HG02970 (cell line): ENCODE data around the gene CYP4B1.
"Not testable (repeated sequence)": the region's sequence is repeated elsewhere in the genome, so short reads cannot be mapped to it uniquely, and the experiment has no call there.

ENCODE experiments used
- ATAC-seq: cut with Tn5 transposase; IDR thresholded peaks from one replicate; pipeline ENCODE4 v1.9.1; 2021; ENCODE audit warnings: mild to moderate bottlenecking, moderate library complexity, moderate number of reproducible peaks; ENCODE audit not compliant: unreplicated experiment, low FRiP score

Gene CYP4B1

DNA sequence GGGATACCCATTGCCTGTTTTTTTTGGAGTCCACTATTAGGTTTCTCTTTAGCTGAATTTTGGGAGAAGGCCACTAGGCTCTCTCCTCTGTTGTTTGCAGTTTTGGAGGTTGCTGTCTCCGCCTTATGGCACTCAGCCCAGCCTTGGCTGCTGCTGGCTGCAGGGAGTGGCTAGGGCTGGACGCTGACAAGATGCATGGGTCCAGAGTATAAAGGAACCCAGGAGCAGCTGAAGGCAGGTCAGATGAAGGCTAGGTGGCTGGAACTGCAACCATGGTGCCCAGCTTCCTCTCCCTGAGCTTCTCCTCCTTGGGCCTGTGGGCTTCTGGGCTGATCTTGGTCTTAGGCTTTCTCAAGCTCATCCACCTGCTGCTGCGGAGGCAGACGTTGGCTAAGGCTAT is at the start of gene CYP4B1:
Gene CYP4B1 (plus strand): TSS at position 237 of the 400 bp plus-strand sequence. CDS start 36 bp downstream, at position 273.
- ATAC-seq, result no peak

DNA sequence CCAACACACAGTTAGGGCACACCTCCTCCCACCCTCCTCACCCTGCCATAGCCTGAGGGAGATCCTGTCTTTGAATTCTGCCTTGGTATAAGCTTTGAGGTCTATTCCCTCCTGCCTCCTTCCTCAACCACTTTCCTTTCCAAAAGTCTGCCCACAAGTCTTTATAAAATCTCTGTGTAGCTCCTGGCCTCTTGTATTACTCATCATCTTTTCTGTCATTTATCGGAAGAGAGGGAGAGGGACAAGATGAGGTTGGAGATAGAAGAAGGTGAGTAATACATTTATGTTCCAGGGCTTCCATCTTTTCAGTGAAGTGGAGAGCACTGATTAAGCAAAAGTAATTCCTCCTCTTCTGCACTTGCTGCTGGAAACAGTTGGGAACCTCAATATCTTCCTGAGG is 49.4 kb upstream of the CYP4B1 start:
- ATAC-seq, result no peak

DNA sequence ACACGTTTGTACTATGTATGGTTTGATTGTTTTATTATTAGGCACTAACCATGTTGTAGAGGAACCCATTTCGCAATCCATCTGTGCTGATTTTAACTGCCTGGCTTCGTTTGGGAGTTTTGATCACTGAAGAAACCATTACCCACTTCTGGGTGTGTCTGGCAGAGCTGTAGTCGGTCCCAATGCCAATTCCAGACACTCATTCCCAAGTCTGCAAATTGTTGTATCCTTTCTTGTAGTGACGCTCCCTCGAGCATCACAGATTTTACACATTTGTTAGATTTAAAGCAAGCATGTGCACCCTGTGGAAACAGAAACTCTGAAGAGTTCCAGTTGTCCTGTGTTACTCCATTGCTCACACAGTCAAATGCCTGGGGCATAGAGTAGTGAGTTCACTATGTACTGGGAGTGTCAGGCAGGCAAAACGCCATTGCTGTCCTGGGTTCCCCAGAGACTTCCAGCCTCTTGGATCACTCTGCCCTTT is 48.9 kb upstream of the CYP4B1 start:
- ATAC-seq, result no peak

DNA sequence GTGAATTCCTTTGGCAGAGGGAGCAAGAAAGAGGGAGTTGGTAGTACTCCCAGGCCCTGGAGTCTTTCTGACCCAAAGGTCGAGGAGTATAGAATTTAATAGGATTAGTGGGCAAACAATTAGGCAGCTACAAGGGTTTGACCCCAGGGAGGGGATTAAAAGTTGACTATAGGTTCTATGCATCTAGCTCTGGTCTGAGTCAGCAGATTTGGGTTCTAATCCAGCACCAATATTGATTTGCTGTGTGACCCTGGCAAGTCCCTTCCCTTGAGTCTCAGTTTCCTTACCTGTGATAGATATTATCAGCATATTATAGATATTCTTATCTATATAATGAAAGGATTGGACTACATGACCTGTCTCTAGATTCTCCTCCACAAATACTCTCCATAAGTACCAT is 44.9 kb upstream of the CYP4B1 start:
- ATAC-seq, result no peak

DNA sequence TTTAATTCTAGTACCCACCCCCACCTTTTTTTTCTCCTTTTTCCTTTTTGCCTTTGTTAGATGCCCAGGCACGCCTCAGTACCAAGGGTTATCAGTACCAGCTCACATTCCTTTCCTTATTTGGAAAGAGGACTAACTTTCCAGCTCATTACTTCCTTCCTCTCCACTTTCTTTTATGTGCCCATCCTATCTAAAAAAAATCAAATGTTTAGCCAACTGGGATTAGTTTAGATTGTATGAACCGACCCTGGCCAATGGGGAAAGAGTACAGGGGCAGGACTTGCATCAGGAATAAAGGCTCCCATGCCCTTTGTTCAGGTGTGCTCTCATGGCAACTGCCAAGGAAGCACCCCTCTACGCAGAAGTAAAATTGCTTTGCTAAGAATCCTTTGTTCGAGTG is 44.1 kb upstream of the CYP4B1 start:
- not testable (repeated sequence) for ATAC-seq

DNA sequence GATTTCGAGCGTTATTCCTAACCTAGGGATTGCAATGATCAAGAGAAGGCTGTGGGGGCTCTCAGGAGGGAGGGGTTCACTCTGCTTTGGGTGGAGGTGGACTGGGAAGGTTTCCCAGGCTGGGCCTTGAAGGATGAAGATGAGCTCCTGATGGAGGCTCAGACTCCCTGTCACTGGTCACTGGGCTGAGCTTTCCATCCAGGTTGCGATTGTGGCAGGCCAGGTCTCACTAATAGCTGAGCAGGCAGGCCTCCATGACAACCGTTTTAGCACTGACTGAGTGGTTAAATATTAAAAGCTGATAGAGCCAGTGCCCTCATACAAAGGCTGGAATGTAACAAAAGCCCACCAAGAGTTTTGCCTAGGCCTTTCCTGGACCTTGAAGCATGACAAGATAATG is 43.7 kb upstream of the CYP4B1 start:
- ATAC-seq, result no peak

DNA sequence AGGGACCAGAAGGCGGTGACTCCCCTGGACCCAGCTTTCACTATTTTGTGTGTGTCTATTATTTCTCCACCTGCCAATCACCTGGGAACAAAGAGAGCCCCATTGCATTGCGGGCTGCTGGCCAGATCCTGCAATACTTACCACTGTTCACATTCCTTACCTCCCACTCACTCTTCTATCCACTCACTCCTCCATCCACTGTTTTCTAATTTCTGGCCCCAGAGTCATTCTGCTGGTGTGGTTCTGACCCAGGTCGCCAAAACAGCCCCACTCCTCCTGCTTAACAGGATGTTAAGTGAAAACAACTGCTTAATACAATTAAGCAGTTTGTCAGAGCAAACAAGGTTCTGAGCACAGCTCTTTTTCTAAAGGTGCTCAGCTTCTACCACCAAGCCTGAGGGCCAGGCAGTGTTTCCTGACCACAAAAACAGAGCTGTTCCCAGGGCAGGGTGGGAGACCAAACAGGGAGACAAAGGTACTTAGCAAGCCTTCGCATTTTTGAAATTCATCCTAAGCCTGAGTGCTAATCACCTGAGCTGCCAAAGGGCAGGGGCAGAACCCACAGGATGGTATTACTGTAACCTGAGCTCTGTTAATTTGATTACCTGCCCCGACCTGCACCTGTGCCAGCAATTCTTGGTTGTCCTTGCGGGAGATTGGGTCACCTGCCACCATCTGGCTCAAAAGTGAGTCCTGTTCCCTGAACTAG is 41.4 kb upstream of the CYP4B1 start:
- no peak for ATAC-seq

DNA sequence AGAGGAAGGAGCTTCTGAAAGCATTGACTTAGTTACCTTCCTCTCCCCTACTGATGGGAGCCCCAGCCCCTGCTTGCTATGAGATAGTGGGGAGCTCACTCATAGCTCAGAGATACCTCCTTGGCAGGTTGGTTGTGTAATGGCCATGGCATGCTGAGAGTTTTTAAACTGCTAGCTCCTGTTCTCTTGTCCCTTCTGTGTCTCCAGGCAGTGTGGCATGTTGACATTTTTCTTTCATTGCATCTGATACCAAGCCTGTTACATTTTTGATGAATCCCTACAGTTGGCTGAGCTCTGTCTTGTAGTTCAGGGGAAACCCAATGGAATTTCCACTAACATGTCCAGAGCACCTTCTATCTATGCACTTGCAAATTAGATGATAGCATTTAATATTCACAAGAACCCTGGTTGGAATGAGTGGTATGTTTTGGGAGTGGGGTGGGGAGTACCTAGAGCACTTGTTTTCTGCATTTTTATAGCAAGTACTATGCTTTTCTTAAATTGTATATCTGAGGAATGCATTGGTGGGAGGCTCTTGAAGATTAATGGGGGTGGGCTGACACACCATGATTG is 40.8 kb upstream of the CYP4B1 start:
- ATAC-seq, result no peak

DNA sequence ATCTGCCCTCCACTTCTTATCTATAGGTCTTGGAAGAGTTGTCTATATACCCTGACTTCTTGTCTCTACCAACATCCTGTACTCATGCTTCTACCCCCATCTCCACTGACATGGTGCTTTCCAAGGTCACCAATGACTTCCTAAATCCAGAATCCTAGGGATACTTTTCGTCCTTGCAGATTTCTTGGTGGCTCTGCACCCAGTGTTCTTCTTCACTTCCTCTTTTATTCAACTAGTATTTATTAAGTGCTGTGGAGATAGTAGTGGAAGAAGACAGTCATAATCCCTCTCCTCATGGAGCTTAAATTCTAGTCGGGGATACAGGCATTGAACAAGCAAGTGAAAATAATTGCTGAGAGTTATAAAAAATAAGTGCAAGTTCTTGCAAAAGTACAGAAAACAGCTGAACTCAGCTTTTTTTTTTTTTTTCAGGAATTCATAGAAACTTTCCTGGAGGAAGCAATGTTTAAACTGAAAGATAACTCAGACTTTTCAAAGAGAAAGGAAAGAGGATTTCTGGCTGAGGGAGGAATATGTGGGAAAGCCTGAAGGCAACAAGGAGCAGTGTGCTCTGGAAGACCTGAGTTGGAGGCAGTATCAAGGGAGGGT is 38.2 kb upstream of the CYP4B1 start:
- ATAC-seq, result no peak

DNA sequence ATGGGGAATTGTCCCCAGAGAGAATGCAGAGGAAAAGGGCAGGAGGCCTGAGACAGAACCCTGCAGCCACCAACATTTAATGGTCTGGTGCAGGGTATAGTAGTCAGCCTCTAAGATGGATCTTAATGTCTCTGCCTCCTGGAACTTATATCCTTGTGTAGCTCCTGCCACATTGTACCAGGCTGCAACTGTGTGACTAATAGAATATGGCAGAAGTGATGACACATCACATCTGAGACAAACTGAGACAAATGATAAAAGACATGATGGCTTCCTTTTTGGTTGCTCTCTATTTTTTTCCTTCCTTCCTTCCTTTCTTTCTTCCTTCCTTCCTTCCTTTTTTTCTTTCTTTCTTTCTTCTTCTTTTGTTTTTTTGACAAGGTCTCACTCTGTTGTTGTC is 37.1 kb upstream of the CYP4B1 start:
- no peak for ATAC-seq

DNA sequence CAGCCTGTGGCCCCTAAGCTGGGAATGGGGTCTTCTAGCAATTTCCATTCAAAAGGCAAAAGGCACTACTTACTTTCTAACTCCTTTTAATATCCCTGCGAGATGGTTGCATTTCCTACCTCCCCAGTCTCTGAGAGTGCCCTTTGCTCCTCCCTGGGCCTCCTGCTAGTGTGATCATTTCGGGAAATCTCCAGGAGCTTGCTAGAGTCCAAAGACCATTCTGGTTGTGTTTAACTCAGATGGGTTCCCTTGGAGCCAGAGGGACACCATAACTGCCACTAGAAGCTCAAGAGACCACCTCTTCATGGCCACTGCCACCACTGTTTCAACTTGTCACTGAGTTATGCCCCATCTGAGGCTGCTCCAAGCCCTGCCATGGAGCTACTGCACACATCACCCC is 34.4 kb upstream of the CYP4B1 start:
- ATAC-seq, result no peak

DNA sequence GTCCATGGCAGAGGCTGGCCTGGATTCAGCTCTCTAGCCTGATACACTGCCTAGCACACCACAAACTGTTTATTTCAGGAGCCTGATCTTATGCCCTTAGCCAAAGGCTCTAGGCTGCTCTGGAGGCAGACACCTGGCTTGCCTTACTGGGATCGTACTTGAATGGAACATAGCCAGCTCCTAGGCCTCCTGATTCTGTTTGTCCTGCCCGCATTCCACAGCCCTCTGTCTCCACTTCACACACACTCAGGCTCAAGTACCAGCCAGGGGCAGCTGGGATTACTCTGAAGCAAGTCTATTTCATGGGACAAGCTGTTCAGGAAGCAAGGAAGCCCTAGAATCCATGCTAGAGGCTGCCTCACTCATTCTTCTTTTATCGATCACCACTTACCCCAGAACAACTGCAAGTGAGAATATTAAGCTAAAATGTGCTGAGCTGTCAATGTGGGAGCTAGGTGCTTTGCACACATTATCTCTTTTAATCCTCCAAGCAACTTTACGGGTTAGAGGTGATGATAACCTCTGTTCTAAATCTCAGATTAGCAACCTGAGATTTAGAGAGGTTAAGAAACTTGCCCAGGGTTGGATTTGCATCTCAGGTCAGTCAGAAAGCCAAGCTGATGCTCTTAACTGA is 31.1 kb upstream of the CYP4B1 start:
- no peak for ATAC-seq

DNA sequence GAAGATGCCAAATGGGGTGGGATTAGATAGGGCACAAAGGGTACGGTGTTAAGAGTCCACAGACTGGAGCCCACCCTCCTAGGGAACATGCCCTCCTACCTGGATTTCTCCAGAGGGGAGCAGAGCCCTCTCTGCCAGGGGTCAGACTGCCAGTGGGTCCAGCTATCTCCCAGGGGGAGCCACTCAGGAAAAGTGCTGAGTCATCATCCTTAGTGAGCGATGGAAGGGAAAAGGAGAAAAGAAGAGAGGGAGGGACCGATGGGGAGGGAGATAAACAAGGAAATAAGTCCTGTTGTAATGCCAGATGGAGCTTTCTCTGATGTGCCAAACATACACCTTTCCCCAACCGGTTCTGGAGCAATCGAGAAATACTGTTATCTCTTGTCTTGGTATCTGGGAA is 30.4 kb upstream of the CYP4B1 start:
- ATAC-seq, result no peak

DNA sequence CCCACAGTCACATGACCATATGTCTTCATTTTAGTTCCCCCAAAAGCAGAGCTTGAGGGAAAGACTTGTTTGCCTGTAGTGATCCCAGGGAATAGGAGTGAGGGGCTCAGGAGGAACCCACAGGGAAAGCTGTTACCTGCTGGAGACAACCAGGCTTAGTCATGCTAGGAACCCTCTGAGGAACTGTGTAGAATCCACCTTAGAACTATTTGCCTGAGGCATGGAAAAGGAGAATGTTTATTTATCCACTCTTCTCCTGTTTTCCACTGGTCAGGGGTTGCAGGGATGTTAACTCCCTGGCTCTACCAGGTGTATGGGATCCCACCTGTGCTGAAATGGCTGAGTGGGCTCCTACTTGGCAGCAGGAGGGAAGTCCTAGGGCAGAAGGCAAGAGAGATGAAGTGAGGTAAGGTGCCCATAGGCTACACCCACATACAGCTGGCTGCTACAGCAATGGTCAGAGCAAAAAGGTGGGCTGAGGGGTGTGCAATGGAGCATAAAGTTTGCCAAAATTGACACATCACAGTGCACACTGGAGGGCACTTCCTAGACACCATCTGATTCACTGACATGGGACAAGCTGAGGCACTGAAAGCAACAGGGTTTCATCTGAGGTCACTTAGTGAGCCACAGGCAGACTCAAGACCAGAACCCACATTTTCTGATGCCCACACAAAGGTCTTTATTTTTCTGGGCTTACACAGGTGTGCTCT is 29.7 kb upstream of the CYP4B1 start:
- no peak for ATAC-seq

DNA sequence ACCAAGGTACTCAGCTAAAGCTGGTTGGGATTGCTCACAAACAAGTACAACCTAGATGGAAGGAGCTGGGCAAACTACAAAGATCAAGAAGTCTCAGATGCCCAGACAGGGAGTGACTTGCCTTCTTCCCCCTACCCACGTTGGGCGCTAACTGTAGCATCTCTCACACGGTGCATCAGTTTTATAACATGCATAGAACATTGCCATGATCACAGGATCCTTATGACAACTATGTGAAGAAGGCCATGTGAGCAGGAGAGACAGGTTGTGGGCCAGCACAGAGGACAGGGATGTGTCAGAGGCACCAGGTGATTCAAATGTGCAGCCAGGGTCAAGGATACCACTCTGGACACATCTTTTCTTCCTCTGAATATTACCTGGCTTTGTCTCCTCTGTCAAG is 28.3 kb upstream of the CYP4B1 start:
- no peak for ATAC-seq

DNA sequence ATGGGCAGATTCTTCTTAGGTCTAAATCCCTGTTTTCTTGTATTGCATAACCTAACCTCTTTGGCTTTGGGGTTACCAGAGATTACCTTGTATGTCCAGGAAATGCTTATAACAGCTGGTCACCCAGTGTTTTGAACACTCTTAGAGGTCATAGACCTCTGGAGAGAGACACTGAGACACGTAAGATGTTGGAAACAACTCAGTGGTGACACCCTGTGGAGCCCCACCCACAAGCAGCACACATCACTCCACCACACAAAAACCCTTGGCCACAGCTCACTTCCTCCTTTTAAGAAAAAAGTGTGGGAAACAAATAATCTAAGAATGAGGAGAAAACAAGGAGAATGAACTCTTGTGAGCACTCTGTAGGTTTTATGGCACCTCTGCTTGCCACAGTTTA is 26.3 kb upstream of the CYP4B1 start:
- no peak for ATAC-seq

DNA sequence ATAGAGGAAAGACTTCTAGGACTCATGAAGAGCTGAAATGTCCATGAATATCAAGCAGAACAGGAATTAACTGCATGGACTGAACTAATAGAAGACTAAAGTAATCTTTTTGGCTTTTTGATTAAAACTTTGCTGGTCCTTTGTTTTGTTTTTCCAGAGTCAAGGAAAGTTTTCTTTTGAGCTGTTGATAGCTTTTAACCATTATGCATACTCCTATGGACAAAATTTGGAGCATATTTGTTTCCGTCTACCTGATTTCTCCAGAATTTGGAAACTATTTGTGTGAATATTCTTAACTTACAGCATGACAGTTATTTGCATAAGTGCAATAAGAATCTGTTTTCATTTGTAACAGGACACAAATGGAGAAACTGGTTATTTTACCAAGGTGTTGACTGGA is 24.5 kb upstream of the CYP4B1 start:
- ATAC-seq, result no peak

DNA sequence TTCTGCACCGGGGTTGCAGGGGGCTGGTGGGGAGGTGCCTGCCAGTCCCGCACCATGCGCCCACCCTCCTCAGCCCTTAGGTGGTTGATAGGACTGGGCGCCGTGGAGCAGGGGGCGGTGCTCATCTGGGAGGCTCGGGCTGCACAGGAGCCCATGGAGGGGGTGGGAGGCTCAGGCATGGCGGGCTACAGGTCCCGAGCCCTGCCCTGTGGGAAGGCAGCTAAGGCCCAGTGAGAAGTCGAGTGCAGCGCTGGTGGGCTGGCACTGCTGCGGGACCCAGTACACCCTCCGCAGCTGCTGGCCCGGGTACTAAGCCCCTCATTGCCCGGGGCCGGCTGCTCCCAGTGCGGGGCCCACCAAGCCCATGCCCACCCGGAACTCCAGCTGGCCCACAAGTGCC is 20.4 kb upstream of the CYP4B1 start:
- ATAC-seq, result not testable (repeated sequence)

DNA sequence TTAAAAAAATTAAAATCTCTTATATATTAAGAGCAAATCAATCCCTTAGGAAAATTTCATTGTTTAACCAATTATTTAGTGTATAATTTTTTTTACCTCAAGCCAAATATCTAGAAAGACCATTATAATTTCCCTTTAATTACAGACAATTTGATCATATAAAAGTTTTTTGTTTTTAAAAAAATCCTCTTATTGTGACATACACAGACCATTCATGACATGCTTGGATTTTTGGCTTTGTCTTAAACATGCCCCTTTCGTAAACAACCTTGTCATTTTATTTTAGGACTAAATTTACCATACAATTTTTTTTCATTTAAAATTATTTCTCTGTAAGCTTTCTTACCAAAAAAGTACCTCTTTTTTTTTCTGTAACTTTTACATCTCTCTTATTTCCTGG is 14.2 kb upstream of the CYP4B1 start:
- no peak for ATAC-seq

DNA sequence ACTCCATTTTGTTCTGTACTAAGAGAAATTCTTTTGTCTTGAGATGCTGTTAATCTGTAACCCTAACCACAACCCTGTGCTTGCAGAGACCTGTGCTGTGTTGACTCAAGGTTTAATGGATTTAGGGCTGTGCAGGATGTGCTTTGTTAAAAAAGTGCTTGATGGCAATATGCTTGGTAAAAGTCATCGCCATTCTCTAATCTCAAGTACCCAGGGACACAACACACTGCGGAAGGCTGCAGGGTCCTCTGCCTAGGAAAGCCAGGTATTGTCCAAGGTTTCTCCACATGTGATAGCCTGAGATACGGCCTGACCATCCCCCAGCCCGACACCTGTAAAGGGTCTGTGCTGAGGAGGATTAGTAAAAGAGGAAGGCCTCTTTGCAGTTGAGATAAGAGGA is 10.2 kb upstream of the CYP4B1 start:
- not testable (repeated sequence) for ATAC-seq
